GM21529 (cell line): ENCODE results near the gene COG8.
"Not testable (repeated sequence)": the region's sequence is repeated elsewhere in the genome, so short reads cannot be mapped to it uniquely, and the experiment has no call there.

Source experiments
- ATAC-seq: cut with Tn5 transposase; IDR thresholded peaks from one replicate; pipeline ENCODE4 v1.9.1; 2021; ENCODE audit not compliant: unreplicated experiment

The COG8 gene

DNA sequence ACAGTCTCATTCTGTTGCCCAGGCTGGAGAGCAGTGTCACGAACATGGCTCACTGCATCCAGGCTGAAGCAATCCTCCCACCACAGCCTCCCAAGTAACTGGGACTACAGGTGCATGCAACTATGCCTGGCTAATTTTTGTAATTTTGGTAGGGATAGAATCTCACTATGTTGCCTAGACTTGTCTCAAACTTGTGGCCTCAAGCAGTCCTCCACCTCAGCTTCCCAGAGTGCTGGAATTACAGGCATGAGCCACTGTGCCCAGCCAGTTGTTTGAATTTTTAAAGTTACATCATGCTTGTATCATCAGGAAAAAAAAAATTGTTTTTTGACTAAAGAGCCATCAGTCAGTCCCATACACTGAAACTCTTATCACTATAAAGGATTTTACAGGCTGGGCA lies 45.3 kb downstream of the COG8 start:
- no peak for ATAC-seq

DNA sequence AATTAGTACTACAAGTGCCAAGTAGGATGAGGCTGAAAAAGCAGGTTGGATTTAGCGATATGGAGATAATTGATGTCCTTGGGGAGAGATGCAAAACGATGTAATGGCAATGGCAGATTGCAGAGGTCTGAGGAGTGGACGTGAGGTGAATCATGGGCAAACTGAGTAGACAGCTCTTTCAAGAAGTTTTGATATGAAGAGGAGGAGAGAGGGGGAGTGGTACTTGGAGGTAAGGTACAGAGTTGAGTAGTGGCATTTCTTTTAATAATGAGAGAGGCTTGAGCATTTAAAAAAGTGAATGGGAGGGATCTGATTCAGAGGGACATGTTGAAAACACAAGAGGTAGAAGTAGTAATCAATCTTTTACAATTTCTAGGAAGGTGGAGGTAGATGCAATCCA lies 46.0 kb downstream of the COG8 start:
- no peak for ATAC-seq

- ATAC-seq: not testable (repeated sequence)
Observed at GRCh38 chr16:69291657-69292056, 47.7 kb downstream of the COG8 start.

DNA sequence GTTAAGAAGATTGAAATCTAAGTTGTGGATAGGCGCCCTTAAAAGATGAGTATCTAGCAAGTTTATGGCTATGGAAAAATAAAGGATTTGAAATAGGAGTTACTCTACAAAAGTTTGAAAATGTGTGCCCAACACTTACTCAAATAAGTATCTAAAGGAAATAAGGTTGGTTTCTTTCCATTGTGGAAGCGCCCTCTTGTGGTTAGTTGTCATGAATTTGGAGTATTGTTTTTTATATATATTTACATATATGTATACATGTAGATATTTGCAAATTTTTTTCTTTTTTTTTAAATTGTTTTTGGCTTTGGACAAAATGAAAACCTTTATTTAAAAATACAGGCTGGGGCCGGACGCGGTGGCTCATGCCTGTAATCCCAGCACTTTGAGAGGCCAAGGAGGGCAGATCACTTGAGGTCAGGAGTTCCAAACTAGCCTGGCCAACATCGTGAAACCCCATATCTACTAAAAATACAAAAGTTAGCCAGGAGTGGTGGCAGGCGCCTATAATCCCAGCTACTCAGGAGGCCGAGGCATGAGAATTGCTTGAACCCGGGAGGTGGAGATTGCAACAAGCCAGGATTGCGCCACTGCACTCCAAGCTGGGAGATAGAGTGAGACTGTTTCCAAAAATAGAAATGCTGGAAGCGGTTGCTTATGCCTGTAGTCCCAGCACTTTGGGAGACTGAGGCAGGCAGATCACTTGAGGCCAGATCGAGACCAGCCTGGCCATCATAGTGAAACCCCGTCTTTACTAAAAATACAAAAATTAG lies 52.2 kb downstream of the COG8 start:
- no peak for ATAC-seq

GRCh38 chr16:69285240-69285639 lies 54.1 kb downstream of the COG8 start:
- no peak for ATAC-seq

DNA sequence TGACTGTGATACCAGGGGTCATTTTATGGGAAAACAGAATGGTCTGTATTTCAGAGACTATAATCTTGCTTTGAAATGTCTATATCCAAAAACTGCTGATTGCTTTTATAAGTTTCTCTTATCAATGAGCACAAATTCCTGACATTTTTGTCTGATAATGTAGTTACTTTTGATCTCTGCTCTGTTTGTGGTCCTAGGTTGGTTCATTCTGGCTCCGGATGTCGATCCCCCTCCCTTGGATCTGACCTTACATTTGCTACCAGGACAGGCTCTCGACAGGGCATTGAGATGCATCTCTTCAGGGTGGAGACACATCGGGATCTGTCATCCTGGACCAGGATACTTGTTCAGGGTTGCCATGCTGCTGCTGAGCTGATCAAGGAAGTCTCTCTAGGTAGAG lies 55.5 kb downstream of the COG8 start:
- no peak for ATAC-seq

DNA sequence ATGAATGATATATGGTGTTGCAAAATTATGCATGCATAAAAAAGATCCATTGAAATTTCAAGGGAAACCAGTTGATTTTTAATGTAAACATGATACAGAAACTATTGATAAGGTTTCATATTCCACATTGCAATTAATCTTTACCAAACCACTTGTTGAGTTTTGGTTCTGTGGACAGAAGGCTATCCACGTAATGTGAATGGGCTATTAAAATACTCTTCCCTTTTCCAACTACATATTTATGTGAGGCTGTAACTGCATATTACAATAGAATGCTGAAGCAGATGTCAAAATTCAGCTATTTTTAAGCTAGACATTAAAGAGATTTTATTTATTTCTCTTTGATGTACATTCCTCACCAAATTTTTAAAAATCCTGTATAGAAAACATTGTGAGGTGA lies 62.0 kb downstream of the COG8 start:
- no peak for ATAC-seq
